ENCODE data around the gene SSBP3. TPM values are rescaled to one million over a fixed set of nuclear protein-coding genes. Genes with fewer than 3 reads are reported as not detected.

The SSBP3 gene
- total and polyA plus RNA-seq, 9 of the 15 experiments (the other 6 are each of a cell fraction or from before 2014, with no cell fraction given): 8.7 to 108 (median 33.8) TPM

DNA sequence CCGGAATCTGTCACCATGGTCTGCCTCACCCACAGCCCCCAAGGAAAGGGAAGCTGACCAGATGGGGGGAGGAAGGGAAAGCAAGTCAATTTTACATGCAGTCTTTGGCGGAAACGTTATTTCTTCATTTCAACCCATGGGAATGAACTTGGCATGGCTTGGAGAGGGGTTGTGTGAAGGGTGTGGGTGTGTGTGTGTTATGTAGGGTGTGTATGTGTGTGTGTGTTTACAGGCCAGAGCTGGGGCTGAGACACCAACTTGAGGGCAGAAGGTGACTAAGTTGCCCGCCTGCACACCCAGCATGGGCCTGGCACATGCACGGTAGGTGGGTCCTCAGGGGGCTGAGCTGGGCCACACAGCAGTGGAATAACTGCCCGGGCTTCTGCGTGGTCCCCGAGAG lies 141.1 kb downstream of the SSBP3 start:
- BruUV-seq (replicated peaks): no TSS peak
- Histone ChIP-seq H3K79me2 (ENCODE audit: control insufficient read depth, insufficient read depth, low read length) (peaks cover 15% of the 10 kb centered on the region; the same call in 2 of the 3 replicates), H3K4me3 (no peak overlapping the region), H3K4me2 (ENCODE audit: insufficient read depth, low read length) (no peak overlapping the region), H3K36me3 (ENCODE audit: control insufficient read depth, insufficient read depth, low read length) (peaks cover 40% of the 10 kb centered on the region; the same call in 2 of the 3 replicates), H3K9me1 (ENCODE audit: control insufficient read depth, insufficient read depth, low read length) (peaks cover 7% of the 10 kb centered on the region), H3K27ac (ENCODE audit: extremely low read depth, low read depth, low read length) (no peak overlapping the region), H3K9ac (ENCODE audit: insufficient read depth in 1 of 2, low read depth in 2 of 2, low read length in 2 of 2) (peak overlapping the region in 1 of 2 experiments; percentile 27; a peak in 1 of 4 replicates), H4K20me1 (replicated peaks; ENCODE audit: control insufficient read depth, insufficient read depth, low read length) (peaks cover 48% of the 10 kb centered on the region), H3K9me3 (replicated peaks; ENCODE audit: control insufficient read depth, insufficient read depth, low read depth, low read length) (no peaks in the 10 kb centered on the region), H3K27me3 (ENCODE audit: control insufficient read depth in 2 of 2, insufficient read depth in 2 of 2, low read length in 2 of 2) (no peaks in the 10 kb centered on the region), H2AFZ (ENCODE audit: low read depth, low read length) (no peak overlapping the region), H3K4me1 (replicated peaks in 1 of 2; ENCODE audit: control insufficient read depth in 2 of 2, insufficient read depth in 2 of 2, low read length in 2 of 2) (peaks cover 0 to 6% of the 10 kb centered on the region in 2 experiments; a peak in 2 of 5 replicates)
- intact Hi-C loops (cut with micrococcal nuclease) (no loop called here), in situ Hi-C loops (cut with MboI) (no loop called here)
- ChIA-PET POLR2A (interaction anchor here (0.5 to 0.7 kb wide), 3 partner anchors 16 to 321 kb away, joined by 3 read pairs; no protein-coding TSS in a partner anchor), CTCF (ENCODE audit: low intra/inter-chr PET ratio) (no interaction called here)
- no peak for DNase-seq (ENCODE audit: extremely low read depth in 1 of 4, low spot score in 3 of 4)
- TF ChIP-seq CBX3 (IDR thresholded peaks at IDR 0.05; ENCODE audit: borderline replicate concordance in 1 of 2, low read length in 2 of 2) (no peak), YY1 (IDR thresholded peaks at IDR 0.05; ENCODE audit: borderline replicate concordance in 1 of 3, control insufficient read depth in 1 of 3, extremely low read depth in 1 of 3, insufficient read depth in 3 of 3, insufficient read length in 1 of 3, insufficient replicate concordance in 2 of 3, low read depth in 1 of 3, low read length in 2 of 3) (no peak), PTRF (tag; IDR thresholded peaks at IDR 0.05) (no peak)
- peak; percentile 61 for FAIRE-seq
- 82% methylated on average over 8 of the region's 8 CpGs for WGBS (ENCODE audit: insufficient coverage, low coverage, missing lambda C conversion rate)
- ATAC-seq: no peak
